GM18868 (cell line): ENCODE measurements around the gene OBI1.

Experiments used
- ATAC-seq: cut with Tn5 transposase; IDR thresholded peaks from one replicate; pipeline ENCODE4 v1.9.1; 2021; ENCODE audit warnings: mild to moderate bottlenecking, moderate library complexity; ENCODE audit not compliant: unreplicated experiment

Gene OBI1

DNA sequence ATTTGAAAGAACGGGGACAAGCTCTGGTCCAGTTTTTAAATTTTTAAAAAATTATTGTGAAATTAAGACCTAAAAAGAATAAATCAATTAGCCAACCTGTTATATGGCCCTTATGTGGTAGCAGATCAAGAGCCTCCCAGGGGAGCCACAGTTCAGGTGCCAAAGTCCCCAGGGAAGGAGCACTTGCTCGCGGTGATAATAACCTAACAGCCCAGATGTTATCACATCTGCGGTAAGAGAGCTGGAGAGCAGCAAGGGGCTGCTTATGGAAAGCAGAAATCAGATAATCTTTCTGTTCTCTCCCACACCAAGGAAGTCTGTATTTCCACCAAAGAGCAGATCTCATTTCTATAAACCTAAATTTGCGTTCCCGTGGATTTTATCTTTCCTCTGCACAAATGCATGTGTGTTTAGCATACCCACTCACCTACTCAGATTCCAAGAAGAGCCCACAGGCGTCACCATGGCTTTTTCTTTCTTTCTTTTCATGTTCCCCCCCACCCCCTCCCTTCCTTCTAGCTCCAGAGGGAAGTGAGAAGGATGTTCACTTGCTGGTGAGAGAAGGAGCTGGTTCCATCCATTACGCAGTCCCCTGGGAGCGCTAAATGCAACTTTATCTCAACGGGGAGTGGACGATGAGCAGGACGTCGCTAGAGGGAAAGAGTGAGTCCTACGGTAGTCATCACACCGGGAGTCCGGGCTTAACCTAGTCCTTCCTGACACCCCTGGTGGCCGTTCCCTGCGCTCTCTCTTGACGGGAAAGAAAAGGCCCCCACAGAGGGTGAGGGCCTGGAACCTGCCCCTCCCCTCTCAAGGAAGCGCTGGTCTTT lies 54.0 kb downstream of the OBI1 start:
- ATAC-seq: no peak

GRCh38 chr13:78603240-78603957 lies 55.6 kb downstream of the OBI1 start, which contains the start of gene POU4F1:
POU4F1 (minus strand) TSS chr13:78603552; CDS start chr13:78603326, 226 bp downstream.
- ATAC-seq: peak; percentile 93

DNA sequence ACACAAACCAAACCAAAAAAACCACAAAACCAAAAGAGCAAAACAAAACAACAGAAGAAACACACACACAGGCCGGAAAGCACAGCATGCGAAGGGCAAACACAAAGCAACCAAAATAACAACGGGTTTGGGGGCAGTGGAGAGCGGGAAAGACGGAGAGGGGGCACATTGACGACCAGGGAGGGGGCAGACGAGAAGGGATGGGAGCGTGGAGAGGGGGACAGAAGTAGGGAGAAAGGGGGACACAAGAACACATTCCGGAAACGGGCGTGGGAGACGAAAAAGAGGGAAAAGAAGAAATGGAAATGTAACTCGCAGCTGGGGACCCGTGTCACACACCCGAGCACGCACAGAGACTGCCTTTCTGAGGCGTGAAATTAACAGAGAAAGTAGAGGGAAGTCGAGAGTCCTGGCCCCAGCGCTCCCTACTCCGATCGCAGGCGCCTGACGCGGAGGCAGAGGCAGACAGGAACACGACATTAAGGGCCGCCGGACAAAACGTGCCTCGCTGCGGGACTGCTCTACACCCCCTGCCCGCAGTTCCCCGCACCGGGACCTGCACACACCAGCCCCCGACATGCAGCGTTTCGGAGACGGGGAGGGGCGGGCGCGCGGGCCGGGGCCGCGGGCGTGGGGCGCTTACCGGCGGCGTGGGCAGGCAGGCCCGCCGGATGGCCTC lies 56.3 kb downstream of the OBI1 start:
- ATAC-seq: peak; percentile 16

DNA sequence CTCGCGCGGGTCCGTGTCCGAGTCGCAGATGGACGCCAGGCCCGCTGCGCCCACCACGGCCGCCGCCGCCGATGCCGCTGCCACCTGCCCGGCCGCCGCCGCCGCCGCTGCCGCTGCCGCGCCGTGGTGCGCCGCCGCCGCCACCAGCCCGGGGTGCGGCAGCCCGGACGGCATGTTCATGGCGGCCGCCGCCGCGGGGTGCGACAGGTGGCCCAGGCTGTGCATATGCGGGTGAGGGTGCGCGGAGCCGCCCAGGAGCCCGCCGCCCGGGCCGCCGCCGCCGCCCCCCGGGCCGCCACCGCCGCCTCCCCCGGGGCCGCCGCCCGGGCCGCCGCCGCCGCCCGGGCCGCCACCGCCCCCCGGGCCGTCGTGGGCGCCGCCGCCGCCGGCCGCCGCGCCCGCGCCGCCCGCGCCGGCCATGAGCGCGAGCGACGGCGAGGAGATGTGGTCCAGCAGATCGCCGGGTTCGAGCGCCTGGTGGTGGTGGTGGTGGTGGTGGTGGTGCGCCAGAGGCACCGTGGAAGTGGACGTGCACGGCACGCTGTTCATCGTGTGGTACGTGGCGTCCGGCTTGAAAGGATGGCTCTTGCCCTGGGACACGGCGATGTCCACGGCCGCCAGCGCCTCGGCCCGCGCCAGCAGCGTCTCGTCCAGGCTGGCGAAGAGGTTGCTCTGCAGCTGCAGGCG lies 56.9 kb downstream of the OBI1 start:
- no peak for ATAC-seq

GRCh38 chr13:78601124-78601873 lies 57.7 kb downstream of the OBI1 start:
- ATAC-seq: no peak

DNA sequence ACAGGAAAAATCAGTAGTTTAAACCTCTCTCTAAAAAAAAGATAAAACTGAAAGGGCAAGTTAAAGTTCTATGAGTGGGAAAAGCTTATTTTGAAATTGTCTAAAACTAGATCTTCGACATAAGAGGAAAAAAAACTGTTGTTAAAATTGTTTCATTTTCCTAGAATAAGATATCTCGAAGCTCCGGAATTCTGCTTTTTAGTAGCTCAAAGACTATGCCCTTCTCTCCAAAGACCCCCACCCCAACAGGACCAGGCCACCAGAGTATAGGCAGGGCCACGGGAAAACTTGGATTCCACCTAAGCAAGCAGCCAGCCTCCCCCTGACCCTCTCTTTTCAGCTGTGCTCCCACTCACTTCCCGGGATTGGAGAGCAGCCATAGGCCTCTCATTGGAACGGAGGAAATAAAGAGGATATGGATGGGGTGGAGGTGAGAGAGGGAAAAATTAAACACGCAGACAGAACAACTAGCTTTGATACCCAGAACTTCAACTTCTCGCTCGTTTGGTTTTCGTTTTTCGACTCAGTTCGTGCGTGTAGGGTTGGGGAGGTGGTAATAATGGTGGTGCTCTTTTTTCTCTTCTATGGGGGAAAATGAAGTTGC lies 58.6 kb downstream of the OBI1 start:
- ATAC-seq: no peak

- no peak for ATAC-seq
Measured at GRCh38 chr13:78599645-78600279, 59.2 kb downstream of the OBI1 start.

DNA sequence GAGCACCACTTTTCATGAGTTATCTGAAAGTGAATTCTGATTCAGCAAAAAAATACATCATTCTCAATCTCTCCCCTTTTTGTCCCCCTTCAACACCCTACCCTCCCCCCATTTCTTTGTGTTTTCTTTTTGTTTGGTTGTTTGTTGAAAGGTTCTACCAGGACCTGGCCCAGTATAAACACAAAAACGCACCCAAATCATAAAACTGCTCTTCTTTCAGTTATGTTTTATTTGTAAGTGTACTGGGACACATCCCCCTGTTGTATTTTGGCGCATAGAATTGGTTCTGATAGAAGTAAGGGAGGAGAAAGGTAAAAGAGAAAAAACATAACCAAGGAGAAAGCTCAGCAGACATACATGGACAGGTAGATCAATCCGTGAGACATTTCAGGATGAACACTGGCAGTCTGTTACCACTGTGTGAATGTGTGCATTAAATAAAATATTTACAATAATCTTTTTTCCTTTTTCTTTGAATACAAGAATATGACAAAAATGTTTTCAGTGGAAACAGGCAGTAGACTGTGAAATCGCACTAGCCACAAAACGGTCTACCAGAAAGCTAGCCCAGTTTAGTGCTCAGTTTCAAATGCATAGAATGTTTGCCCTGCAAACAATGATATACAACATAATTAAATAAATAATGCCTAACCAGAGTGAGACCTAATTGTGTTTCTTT lies 59.9 kb downstream of the OBI1 start:
- no peak for ATAC-seq

GRCh38 chr13:78598116-78598781 lies 60.7 kb downstream of the OBI1 start:
- no peak for ATAC-seq

DNA sequence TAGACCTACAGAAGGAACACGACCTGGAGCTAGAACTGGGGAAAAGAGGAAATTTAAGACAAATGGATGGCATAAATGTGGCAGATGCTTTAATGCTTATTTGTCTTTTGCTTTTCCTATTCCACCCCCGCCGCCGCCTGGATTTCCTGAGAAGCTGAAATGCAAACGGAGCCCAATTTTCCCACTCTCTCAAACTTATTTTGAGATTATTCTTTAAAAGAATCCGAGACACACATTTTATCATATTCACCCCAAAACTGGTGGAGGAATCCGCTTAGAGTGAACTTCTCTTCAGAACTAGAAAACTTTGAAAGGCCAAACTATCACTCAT lies 61.4 kb downstream of the OBI1 start:
- no peak for ATAC-seq

GRCh38 chr13:78596736-78597601 lies 62.0 kb downstream of the OBI1 start:
- ATAC-seq: no peak

- ATAC-seq: peak; percentile 13
Measured at GRCh38 chr13:78596399-78596735, 62.6 kb downstream of the OBI1 start.

GRCh38 chr13:78595495-78596398 lies 63.2 kb downstream of the OBI1 start:
- peak; percentile 85 for ATAC-seq

DNA sequence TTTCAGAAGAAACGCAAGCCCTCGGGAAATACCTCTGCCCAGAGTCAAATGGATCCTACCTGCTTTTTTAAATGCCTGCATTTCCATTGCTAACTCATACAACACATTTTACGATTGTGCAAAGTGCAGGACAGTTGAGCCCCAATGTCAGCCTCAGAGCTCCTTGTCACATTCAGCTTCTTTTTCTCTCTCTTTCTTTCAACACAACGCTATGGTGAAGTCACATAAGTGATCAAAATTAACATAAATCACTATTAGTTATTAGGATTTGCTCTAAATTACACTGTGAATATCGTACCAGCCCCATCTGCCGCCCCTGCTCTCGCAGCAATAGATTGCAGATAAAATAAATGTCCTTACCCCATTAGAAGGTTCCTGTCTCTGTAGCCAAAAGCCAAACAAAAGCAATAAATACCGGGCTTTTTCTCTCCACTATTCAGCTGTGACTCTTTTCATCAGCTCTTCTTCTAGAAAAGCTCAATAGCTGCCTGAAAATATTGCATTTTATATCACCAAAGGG lies 64.4 kb downstream of the OBI1 start:
- ATAC-seq: no peak

GRCh38 chr13:78593652-78594455 lies 65.1 kb downstream of the OBI1 start:
- no peak for ATAC-seq

GRCh38 chr13:78593129-78593528 lies 65.8 kb downstream of the OBI1 start:
- no peak for ATAC-seq
